GM19328 (cell line): ENCODE data around the gene SRGN.

Experiments used
- ATAC-seq: cut with Tn5 transposase; IDR thresholded peaks from one replicate; pipeline ENCODE4 v1.9.1; 2021; ENCODE audit warnings: mild to moderate bottlenecking, moderate library complexity; ENCODE audit not compliant: unreplicated experiment

The SRGN gene

GRCh38 chr10:69060127-69060798, 27.6 kb upstream of the SRGN start:
- no peak for ATAC-seq

- ATAC-seq, result no peak
Observed at GRCh38 chr10:69061305-69062161, 26.4 kb upstream of the SRGN start.

GRCh38 chr10:69062901-69063300, 25.0 kb upstream of the SRGN start:
- no peak for ATAC-seq

GRCh38 chr10:69064762-69065328, 23.1 kb upstream of the SRGN start:
- ATAC-seq, result no peak

GRCh38 chr10:69065406-69066361, 22.2 kb upstream of the SRGN start:
- ATAC-seq, result no peak

GRCh38 chr10:69067189-69067588, 20.7 kb upstream of the SRGN start:
- no peak for ATAC-seq

GRCh38 chr10:69068549-69068948, 19.4 kb upstream of the SRGN start:
- ATAC-seq, result no peak

- no peak for ATAC-seq
Observed at GRCh38 chr10:69069090-69070042, 18.5 kb upstream of the SRGN start.

- no peak for ATAC-seq
Observed at GRCh38 chr10:69070951-69071350, 17.0 kb upstream of the SRGN start.

GRCh38 chr10:69071610-69072009, 16.3 kb upstream of the SRGN start:
- no peak for ATAC-seq

GRCh38 chr10:69073026-69073425, 14.9 kb upstream of the SRGN start:
- ATAC-seq, result no peak

- ATAC-seq, result no peak
Observed at GRCh38 chr10:69073736-69074364, 14.1 kb upstream of the SRGN start.

GRCh38 chr10:69074532-69074931, 13.4 kb upstream of the SRGN start:
- no peak for ATAC-seq

- no peak for ATAC-seq
Observed at GRCh38 chr10:69075431-69075830, 12.5 kb upstream of the SRGN start.

GRCh38 chr10:69078311-69078710, 9.6 kb upstream of the SRGN start:
- ATAC-seq, result no peak

- no peak for ATAC-seq
Observed at GRCh38 chr10:69080226-69080625, 7.7 kb upstream of the SRGN start.

GRCh38 chr10:69086001-69086509, 1.8 kb upstream of the SRGN start:
- no peak for ATAC-seq

- ATAC-seq, result no peak
Observed at GRCh38 chr10:69088471-69088769, 517 bp downstream of the SRGN start.

- no peak for ATAC-seq
Observed at GRCh38 chr10:69088801-69089501, 1.0 kb downstream of the SRGN start.
